ENCODE measurements around the gene PSEN1. TPM values are rescaled to one million over a fixed set of nuclear protein-coding genes. Genes with fewer than 3 reads are reported as not detected.

PSEN1 gene
- total and polyA plus RNA-seq, 2 of the 8 experiments (the other 6 are each of a cell fraction or from before 2014, with no cell fraction given): 10.1 to 38.7 TPM

DNA sequence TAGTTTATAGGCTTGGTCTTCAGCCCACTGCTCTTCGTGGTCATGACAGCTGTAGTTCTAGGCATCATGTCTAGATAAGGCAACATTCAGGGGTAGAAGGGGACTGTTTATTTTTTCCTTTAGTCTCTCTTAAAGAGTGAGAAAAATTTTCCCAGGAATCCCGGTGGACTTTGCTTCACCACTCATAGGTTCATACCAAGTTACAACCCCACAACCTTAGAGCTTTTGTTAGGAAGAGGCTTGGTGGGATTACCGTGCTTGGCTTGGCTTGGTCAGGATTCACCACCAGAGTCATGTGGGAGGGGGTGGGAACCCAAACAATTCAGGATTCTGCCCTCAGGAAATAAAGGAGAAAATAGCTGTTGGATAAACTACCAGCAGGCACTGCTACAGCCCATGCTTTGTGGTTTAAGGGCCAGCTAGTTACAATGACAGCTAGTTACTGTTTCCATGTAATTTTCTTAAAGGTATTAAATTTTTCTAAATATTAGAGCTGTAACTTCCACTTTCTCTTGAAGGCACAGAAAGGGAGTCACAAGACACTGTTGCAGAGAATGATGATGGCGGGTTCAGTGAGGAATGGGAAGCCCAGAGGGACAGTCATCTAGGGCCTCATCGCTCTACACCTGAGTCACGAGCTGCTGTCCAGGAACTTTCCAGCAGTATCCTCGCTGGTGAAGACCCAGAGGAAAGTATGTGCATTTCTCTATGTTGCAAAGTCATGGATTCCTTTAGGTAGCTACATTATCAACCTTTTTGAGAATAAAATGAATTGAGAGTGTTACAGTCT lies 75.1 kb downstream of the PSEN1 start:
- no peak overlapping the region for H2BK15ac ChIP-seq (ENCODE audit: low read length)
- no peak overlapping the region for H3K56ac ChIP-seq (replicated peaks; ENCODE audit: insufficient read length, low read depth, low read length)
- H4K20me1 ChIP-seq (replicated peaks in 1 of 2; ENCODE audit: control insufficient read depth in 1 of 2, insufficient read depth in 2 of 2, low read length in 2 of 2): no peaks in the 10 kb centered on the region
- H3K27me3 ChIP-seq (replicated peaks in 1 of 4; ENCODE audit: control insufficient read depth in 3 of 4, extremely low read depth in 1 of 4, insufficient read depth in 3 of 4, low read length in 3 of 4): no peaks in the 10 kb centered on the region
- H3K79me1 ChIP-seq (ENCODE audit: low read depth, low read length): no peaks in the 10 kb centered on the region
- no peak overlapping the region for H3K4me3 ChIP-seq (ENCODE audit: extremely low read depth in 1 of 4, insufficient read depth in 2 of 4, low read depth in 3 of 4, low read length in 4 of 4)
- TF ChIP-seq JUND (IDR thresholded peaks at IDR 0.05; ENCODE audit: low read length): no peak
- no peak overlapping the region for H2BK20ac ChIP-seq (ENCODE audit: low read length)
- H2AK5ac ChIP-seq (ENCODE audit: low read depth, low read length): no peak overlapping the region
- ChIA-PET POLR2A (ENCODE audit: partially characterized antibody) (no interaction called here), CTCF (ENCODE audit: partially characterized antibody) (interaction anchor here (0.5 to 1.6 kb wide), 7 partner anchors 9 to 1092 kb away, joined by 3 to 5 read pairs (median 4); no protein-coding TSS in a partner anchor)
- no peaks in the 10 kb centered on the region for H3K23me2 ChIP-seq (ENCODE audit: low read depth, low read length)
- H3K14ac ChIP-seq (ENCODE audit: insufficient read length): no peak overlapping the region
- no peak overlapping the region for H2BK12ac ChIP-seq (ENCODE audit: low read depth, low read length)
- no peak overlapping the region for H2BK5ac ChIP-seq (ENCODE audit: low read depth, low read length)
- no peak overlapping the region for H2BK120ac ChIP-seq (replicated peaks; ENCODE audit: low read depth, low read length)
- H3K9ac ChIP-seq (replicated peaks in 1 of 4; ENCODE audit: extremely low read depth in 1 of 4, low read depth in 3 of 4, low read length in 3 of 4): no peak overlapping the region
- H4K8ac ChIP-seq (ENCODE audit: extremely low read depth, insufficient read depth, low read length): no peak overlapping the region
- no peak overlapping the region for H3K18ac ChIP-seq (ENCODE audit: extremely low read depth, low read length)
- WGBS, 2 experiments (ENCODE audit: extremely low coverage in 1 of 2, insufficient coverage in 1 of 2, insufficient read length in 1 of 2, insufficient replicate concordance in 2 of 2, low coverage in 1 of 2, low lambda C conversion rate in 2 of 2, missing lambda C conversion rate in 1 of 2): 94% methylated on average over 7 of the region's 7 CpGs; no CpG with 5 or more reads in 1 of the 2 experiments
- H3K4me2 ChIP-seq (ENCODE audit: insufficient read depth in 1 of 2, low read depth in 2 of 2, low read length in 2 of 2): no peak overlapping the region
- no peak overlapping the region for H3K23ac ChIP-seq (ENCODE audit: insufficient read length)
- peaks cover 5 to 37% (median 17%) of the 10 kb centered on the region in 4 experiments; a peak in 7 of 8 replicates for H3K36me3 ChIP-seq (ENCODE audit: control insufficient read depth in 2 of 4, insufficient read depth in 4 of 4, low read length in 3 of 4)
- H3K79me2 ChIP-seq (ENCODE audit: control insufficient read depth in 1 of 2, insufficient read depth in 2 of 2, low read length in 2 of 2): no peaks in the 10 kb centered on the region
- H3K4me1 ChIP-seq (replicated peaks in 1 of 4; ENCODE audit: control insufficient read depth in 3 of 4, insufficient read depth in 4 of 4, low read length in 3 of 4): no peaks in the 10 kb centered on the region
- DNase-seq (ENCODE audit: low read depth in 1 of 2, low spot score in 2 of 2) (no peak), FAIRE-seq (no peak)
- H4K5ac ChIP-seq (ENCODE audit: insufficient read length, low read depth, low read length): no peak overlapping the region
- no peaks in the 10 kb centered on the region; a peak in 1 of 4 replicates for H3K9me3 ChIP-seq (ENCODE audit: insufficient read depth in 2 of 2, low read depth in 1 of 2, low read length in 1 of 2)
- no peak overlapping the region for H3K27ac ChIP-seq (ENCODE audit: low read depth, low read length)
- H4K91ac ChIP-seq (replicated peaks; ENCODE audit: insufficient read length, low read length): no peak overlapping the region
- H2AFZ ChIP-seq (ENCODE audit: low read length): no peak overlapping the region
- H3K4ac ChIP-seq (replicated peaks; ENCODE audit: insufficient read length, low read depth, low read length): no peak overlapping the region

All from H1 (cell line).